Kidney epithelial cell (primary cell): ENCODE measurements around the gene SGIP1. TPM values are rescaled to one million over a fixed set of nuclear protein-coding genes. Genes with fewer than 3 reads are reported as not detected.

Experiments used
- DNase-seq: peaks from one replicate; pipeline ENCODE4 v3.0.0-alpha.2; 2010; ENCODE audit warnings: low read depth
- H3K27me3 ChIP-seq: 2 replicates; pipeline ENCODE4 v1.6.0; 2011; ENCODE audit warnings: low read length; ENCODE audit not compliant: control insufficient read depth, insufficient read depth
- H3K36me3 ChIP-seq: 2 replicates; pipeline ENCODE4 v1.5.1; 2011; ENCODE audit warnings: low read length; ENCODE audit not compliant: control insufficient read depth, insufficient read depth
- H3K4me3 ChIP-seq: 2 replicates; pipeline ENCODE4 v1.5.1; 2011; ENCODE audit warnings: low read depth, mild to moderate bottlenecking, control low read depth, low read length
- CTCF ChIP-seq: IDR thresholded peaks from 2 replicates; pipeline ENCODE4 v1.5.1; 2011; ENCODE audit warnings: mild to moderate bottlenecking, moderate library complexity, low read length, control low read depth, inconsistent platforms; ENCODE audit not compliant: insufficient read depth, poor library complexity, severe bottlenecking
- total RNA-seq: library from RNA; depleted of rRNA; stranded (reverse); fragments of >200 nt; gene quantifications from 2 replicates; pipeline ENCODE4 v1.2.3, GENCODE V29; 2015

Gene SGIP1
- total RNA-seq, 1 donor from 2014 or later, result 6.9 TPM

DNA sequence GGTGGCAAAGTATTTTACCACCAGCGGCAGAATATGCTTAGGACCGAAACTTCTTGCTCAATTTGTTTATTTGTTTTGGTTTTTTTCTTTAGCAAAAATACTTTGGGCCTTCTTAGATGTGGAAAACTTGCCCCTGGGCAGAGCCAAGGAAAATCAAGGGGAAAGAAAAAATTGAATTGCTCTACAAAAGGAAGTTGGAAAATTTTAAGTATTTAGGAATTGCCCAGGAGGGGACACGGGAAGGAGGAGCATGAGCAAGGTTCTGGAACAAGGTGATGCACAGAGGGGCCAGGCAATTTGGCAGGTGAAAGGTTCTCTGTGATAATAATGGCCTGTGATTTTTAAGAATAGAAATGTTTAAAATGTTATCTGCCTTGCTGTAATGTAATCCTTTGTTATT is 28.6 kb downstream of the SGIP1 start:
- H3K4me3 ChIP-seq, result no peak overlapping the region
- TF ChIP-seq CTCF, result no peak
- no peaks in the 10 kb centered on the region for H3K27me3 ChIP-seq
- no peaks in the 10 kb centered on the region for H3K36me3 ChIP-seq
- no peak for DNase-seq

- Histone ChIP-seq H3K4me3 (no peak overlapping the region), H3K27me3 (no peaks in the 10 kb centered on the region), H3K36me3 (no peaks in the 10 kb centered on the region)
- TF ChIP-seq CTCF, result no peak
- DNase-seq, result peak; percentile 83
These were observed 29.3 kb downstream of the SGIP1 start for GRCh38 chr1:66563094-66563800.

DNA sequence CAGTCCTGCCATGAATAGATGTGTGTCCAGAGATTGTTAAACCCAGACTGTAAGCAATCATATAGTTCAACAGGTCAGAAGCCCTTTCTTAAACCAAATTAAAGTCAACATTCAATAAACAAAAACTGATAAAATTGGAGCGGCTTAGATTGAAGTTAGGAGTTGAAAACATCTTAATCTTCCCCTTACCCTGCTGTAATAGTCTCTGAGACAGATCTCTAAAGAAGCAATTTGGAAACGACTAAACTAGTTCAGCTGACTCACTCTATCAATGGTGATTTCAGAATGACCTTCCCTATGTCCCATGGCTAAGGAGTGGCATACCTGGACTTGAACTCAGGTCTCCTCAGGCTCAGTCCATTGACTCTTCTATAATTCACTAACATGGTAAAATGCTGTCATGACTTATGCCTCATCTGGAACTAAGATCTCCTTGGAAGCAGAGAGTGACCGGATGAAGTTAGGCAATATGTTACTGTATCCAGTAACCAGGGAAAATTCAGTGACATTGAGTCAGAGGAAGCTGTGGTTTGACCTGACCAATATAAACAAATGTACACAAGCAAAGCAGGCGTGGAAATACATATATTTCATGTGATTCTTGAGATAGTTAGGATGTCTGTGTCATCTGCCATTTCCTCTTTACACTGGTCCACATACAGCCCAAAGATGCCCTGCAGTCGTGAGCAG is 30.1 kb downstream of the SGIP1 start:
- H3K36me3 ChIP-seq, result no peaks in the 10 kb centered on the region
- TF ChIP-seq CTCF, result no peak
- DNase-seq, result peak; percentile 95
- no peaks in the 10 kb centered on the region for H3K27me3 ChIP-seq
- H3K4me3 ChIP-seq, result no peak overlapping the region

- DNase-seq, result peak; percentile 39
- no peak for TF ChIP-seq CTCF
- no peaks in the 10 kb centered on the region for H3K27me3 ChIP-seq
- no peak overlapping the region for H3K4me3 ChIP-seq
- no peaks in the 10 kb centered on the region for H3K36me3 ChIP-seq
These were observed 36.2 kb downstream of the SGIP1 start for GRCh38 chr1:66570196-66570595.

- Histone ChIP-seq H3K4me3 (no peak overlapping the region), H3K36me3 (no peaks in the 10 kb centered on the region), H3K27me3 (no peaks in the 10 kb centered on the region)
- TF ChIP-seq CTCF, result no peak
- no peak for DNase-seq
These were observed 37.8 kb downstream of the SGIP1 start for GRCh38 chr1:66571789-66572188.

- H3K36me3 ChIP-seq, result no peaks in the 10 kb centered on the region
- no peaks in the 10 kb centered on the region for H3K27me3 ChIP-seq
- no peak for TF ChIP-seq CTCF
- no peak overlapping the region for H3K4me3 ChIP-seq
- no peak for DNase-seq
These were observed 41.8 kb downstream of the SGIP1 start for GRCh38 chr1:66575739-66576138.
